Stomach (tissue), 9 donors: ENCODE data around the gene BCL6B. TPM values are rescaled to one million over a fixed set of nuclear protein-coding genes. Genes with fewer than 3 reads are reported as not detected.

ENCODE experiments used
- DNase-seq, 2 donors: peaks; one replicate each; pipeline versions ENCODE4 v3.0.0 to v3.0.0-alpha.2; 2013 to 2019
- H3K27ac ChIP-seq, 5 donors: fragments of 200-600 bp in 4 of 5; sonication (generic) in 4 of 5; one replicate each; pipeline ENCODE4 v1.5.1; 2013 to 2019; ENCODE audit warnings: mild to moderate bottlenecking in 1 of 5, moderate library complexity in 1 of 5
- H3K27me3 ChIP-seq, 3 donors: fragments of 200-600 bp; sonication (generic); one replicate each; pipeline ENCODE4 v1.5.1; 2017 to 2019; ENCODE audit warnings: mixed run types in 1 of 3
- H3K36me3 ChIP-seq, 4 donors: fragments of 200-600 bp; sonication (generic); 1 replicate in 3 of 4; 2 replicates in 1 of 4; pipeline ENCODE4 v1.5.1; 2016 to 2019
- H3K4me1 ChIP-seq, 4 donors: fragments of 200-600 bp; sonication (generic); one replicate each; pipeline ENCODE4 v1.5.1; 2016 to 2019
- H3K4me3 ChIP-seq, 4 donors: fragments of 200-600 bp; sonication (generic) in 3 of 4; one replicate each; pipeline ENCODE4 v1.5.1; 2016 to 2019; ENCODE audit warnings: mild to moderate bottlenecking in 1 of 4
- H3K9me3 ChIP-seq, 4 donors: fragments of 200-600 bp; sonication (generic); one replicate each; pipeline ENCODE4 v1.5.1; 2016 to 2019
- EP300 ChIP-seq: sonication (generic); formaldehyde crosslinking; IDR thresholded peaks from one replicate; pipeline ENCODE4 v1.6.1; 2017; ENCODE audit warnings: antibody characterized with exemption
- POLR2A ChIP-seq, 4 donors: fragments of 450-650 bp; IDR thresholded peaks; one replicate each; pipeline ENCODE4 v1.6.1; 2016; ENCODE audit warnings: antibody characterized with exemption in 4 of 4, control low read depth in 2 of 4, mild to moderate bottlenecking in 1 of 4, moderate library complexity in 1 of 4
- POLR2AphosphoS5 ChIP-seq, 3 donors: sonication (generic); formaldehyde crosslinking; IDR thresholded peaks; one replicate each; pipeline ENCODE4 v1.6.1; 2016; ENCODE audit warnings: antibody characterized with exemption in 3 of 3
- WGBS, 5 donors: extraction: QIAGEN DNeasy Blood & Tissue Kit in 3 of 5; methylation state at CpG; one replicate each; pipeline versions ENCODE4 v1.1.5 to v1.1.7; 2013 to 2018; 5-methylcytosine and 5-hydroxymethylcytosine counted together
- intact Hi-C: fragments of 100-400 bp; cut with DNase I; formaldehyde crosslinking; loops from one replicate; pipeline ENCODE4 v1.15.1; 2023; ENCODE audit warnings: low total_unique reads
- polyA plus RNA-seq, 3 donors: library from polyadenylated mRNA; stranded (reverse); fragments of 200-250 nt; gene quantifications; one replicate each; pipeline ENCODE4 v1.2.3, GENCODE V29; 2013
- total RNA-seq, 5 donors: library from RNA; depleted of rRNA; stranded (reverse); fragments of >200 nt; gene quantifications; one replicate each; pipeline versions ENCODE4 v1.1.0 to v1.2.3, GENCODE V29; 2014 to 2016
- TF ChIP-seq, protein P1 (sequence below), 7 experiments: fragments of 450-650 bp in 4 of 7; fragments of 200-600 bp in 3 of 7; sonication (generic) in 3 of 7; IDR thresholded peaks; one replicate each; pipeline ENCODE4 v1.5.1; 2016 to 2019; ENCODE audit warnings: antibody characterized with exemption in 7 of 7, control low read depth in 2 of 7, mild to moderate bottlenecking in 1 of 7
- donor health status: healthy with polysubstance abuse.
- donor health status: Bipolar disorder and iron deficiency.
- donor health status: healthy.

The BCL6B gene
- total and polyA plus RNA-seq, 8 donors = 1.3 to 5.5 (median 3.6) TPM; not detected in 2

DNA sequence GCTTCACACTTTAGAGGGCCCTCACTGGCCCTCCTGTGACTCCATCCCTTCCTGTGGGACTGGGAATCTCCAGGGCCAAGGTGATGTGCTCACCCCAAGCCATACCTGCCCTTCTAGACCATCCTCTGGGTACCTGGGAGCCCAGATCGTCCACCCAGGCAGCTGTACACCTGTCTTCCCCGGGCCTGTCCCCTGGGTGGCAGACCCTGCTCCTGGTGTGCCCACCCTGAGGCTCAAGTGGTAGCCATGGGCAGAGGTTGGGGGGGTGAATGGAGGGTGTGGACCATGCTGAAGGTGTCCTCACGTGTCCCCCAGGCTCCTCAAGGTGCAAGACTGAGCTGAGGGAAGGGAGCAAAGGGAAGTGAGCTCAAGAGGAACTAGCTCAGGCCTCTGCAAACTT, 47.9 kb downstream of the BCL6B start:
- 75 to 85% (median 81%) methylated on average over 3 of the region's 3 CpGs for WGBS, 5 donors
- intact Hi-C loops = no loop called here
- DNase-seq = no peak

DNA sequence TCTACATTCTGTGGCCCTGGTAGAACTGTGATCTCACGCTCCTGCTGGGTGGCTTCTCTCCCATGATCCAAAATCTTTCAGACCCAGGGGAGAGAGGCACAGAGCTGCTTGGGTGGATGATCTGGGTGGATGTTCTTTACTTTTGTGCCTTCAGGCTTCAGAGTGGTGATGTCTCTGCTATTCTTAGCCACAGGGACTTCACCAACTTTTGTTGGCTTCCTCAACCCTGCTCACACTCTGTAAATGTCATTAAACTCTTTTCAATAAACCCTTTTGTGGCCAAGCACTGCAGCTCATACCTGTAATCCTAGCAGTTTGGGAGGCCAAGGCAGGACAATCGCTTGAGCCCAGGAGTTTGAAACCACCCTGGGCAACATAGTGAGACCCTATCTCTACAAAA, 49.6 kb downstream of the BCL6B start:
- DNase-seq = no peak
- Histone ChIP-seq H3K27me3 (peaks cover 0 to 5% (median 0%) of the 10 kb centered on the region in 3 donors), H3K4me1 (no peaks in the 10 kb centered on the region), H3K36me3 (no peaks in the 10 kb centered on the region), H3K9me3 (peaks cover 0 to 16% (median 13%) of the 10 kb centered on the region in 4 donors), H3K4me3 (no peak overlapping the region), H3K27ac (no peak overlapping the region)
- WGBS, 5 donors = 82 to 87% (median 86%) methylated on average over 2 of the region's 2 CpGs
- TF ChIP-seq EP300 = no peak
- TF ChIP-seq, protein P1, sequence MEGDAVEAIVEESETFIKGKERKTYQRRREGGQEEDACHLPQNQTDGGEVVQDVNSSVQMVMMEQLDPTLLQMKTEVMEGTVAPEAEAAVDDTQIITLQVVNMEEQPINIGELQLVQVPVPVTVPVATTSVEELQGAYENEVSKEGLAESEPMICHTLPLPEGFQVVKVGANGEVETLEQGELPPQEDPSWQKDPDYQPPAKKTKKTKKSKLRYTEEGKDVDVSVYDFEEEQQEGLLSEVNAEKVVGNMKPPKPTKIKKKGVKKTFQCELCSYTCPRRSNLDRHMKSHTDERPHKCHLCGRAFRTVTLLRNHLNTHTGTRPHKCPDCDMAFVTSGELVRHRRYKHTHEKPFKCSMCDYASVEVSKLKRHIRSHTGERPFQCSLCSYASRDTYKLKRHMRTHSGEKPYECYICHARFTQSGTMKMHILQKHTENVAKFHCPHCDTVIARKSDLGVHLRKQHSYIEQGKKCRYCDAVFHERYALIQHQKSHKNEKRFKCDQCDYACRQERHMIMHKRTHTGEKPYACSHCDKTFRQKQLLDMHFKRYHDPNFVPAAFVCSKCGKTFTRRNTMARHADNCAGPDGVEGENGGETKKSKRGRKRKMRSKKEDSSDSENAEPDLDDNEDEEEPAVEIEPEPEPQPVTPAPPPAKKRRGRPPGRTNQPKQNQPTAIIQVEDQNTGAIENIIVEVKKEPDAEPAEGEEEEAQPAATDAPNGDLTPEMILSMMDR (IDR thresholded peaks at IDR 0.05) = no peak
- TF ChIP-seq POLR2A (IDR thresholded peaks at IDR 0.05) = no peak
- no peak for TF ChIP-seq POLR2AphosphoS5 (IDR thresholded peaks at IDR 0.05)
- intact Hi-C loops = no loop called here

More for the DNA sequence above, 47.9 kb downstream of the BCL6B start:
- Histone ChIP-seq H3K27ac (no peak overlapping the region), H3K9me3 (peaks cover 0 to 18% (median 14%) of the 10 kb centered on the region in 4 donors), H3K36me3 (no peaks in the 10 kb centered on the region), H3K4me3 (no peak overlapping the region), H3K4me1 (no peaks in the 10 kb centered on the region), H3K27me3 (peaks cover 0 to 8% (median 0%) of the 10 kb centered on the region in 3 donors)
- TF ChIP-seq, protein P1 (IDR thresholded peaks at IDR 0.05) = no peak

DNA sequence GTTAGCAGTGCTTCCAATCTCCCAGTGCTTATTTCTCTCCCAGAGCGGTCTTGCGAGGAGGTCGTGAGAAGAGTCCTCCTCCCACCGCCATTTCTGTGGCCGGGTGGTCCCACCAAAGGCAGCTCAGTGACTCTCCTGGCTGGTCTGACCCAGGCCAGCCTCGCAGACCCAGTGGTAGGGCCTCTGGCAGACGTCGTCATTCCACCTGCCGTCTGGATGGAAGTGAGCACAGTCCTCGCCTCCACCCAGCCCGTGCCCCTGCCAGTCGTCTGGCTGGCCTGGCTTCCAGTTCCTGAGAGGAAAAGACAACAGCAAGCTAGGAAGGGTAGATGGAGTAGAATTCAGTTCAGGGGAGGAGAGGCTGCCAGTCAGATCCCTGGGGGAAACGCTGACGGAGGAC, 52.1 kb downstream of the BCL6B start:
- Histone ChIP-seq H3K4me1 (no peaks in the 10 kb centered on the region), H3K4me3 (no peak overlapping the region), H3K36me3 (no peaks in the 10 kb centered on the region), H3K9me3 (no peaks in the 10 kb centered on the region), H3K27me3 (peaks cover 0 to 5% (median 0%) of the 10 kb centered on the region in 3 donors), H3K27ac (no peak overlapping the region)
- intact Hi-C loops = no loop called here
- WGBS, 5 donors = 81 to 87% (median 84%) methylated on average over 14 of the region's 14 CpGs
- no peak for TF ChIP-seq EP300
- TF ChIP-seq, protein P1 (IDR thresholded peaks at IDR 0.05) = no peak
- TF ChIP-seq POLR2AphosphoS5 (IDR thresholded peaks at IDR 0.05) = no peak
- no peak for TF ChIP-seq POLR2A (IDR thresholded peaks at IDR 0.05)
- no peak for DNase-seq

DNA sequence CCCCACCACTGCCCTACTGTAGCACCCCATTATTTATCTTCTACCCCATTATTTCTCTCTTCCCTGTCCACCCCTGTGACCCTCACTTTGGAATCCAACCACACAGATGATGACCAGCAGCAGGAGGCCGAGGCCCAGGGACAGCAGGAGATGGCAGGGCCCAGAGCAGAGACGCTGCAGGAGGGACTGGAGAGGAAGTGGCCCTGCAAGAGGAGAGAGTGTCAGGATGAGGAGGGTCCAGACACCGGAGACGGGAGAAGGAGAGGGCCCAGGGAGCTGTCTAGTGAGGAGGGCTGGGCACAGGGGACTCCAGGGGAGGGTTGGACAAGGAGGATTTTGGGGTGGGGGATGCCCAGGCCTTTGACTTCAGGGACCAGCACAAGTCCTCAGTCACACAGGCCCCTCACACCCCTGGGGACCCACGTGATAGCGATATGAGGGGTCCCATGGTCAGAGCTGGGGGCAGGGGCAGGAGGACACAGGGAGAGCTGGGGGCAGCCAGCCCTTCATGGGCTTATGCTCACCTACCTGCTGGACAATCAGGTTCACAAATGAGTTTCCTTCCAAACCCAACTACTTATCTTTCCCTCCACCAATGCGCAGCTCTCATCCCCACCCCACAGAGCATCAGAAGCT, 55.2 kb downstream of the BCL6B start:
- Histone ChIP-seq H3K36me3 (no peaks in the 10 kb centered on the region), H3K4me3 (no peak overlapping the region), H3K9me3 (no peaks in the 10 kb centered on the region), H3K27ac (no peak overlapping the region), H3K4me1 (peaks cover 0 to 6% (median 0%) of the 10 kb centered on the region in 4 donors), H3K27me3 (peaks cover 0 to 5% (median 0%) of the 10 kb centered on the region in 3 donors)
- DNase-seq = no peak
- intact Hi-C loops = no loop called here
- WGBS, 5 donors = 83 to 90% (median 83%) methylated on average over 7 of the region's 7 CpGs
- no peak for TF ChIP-seq EP300
- TF ChIP-seq POLR2AphosphoS5 (IDR thresholded peaks at IDR 0.05) = no peak
- TF ChIP-seq, protein P1 (IDR thresholded peaks at IDR 0.05) = no peak
- TF ChIP-seq POLR2A (IDR thresholded peaks at IDR 0.05) = no peak
